Endodermal cell (in vitro differentiated cells): ENCODE data around the gene FAM177B. TPM values are rescaled to one million over a fixed set of nuclear protein-coding genes. Genes with fewer than 3 reads are reported as not detected.

Source experiments
- DNase-seq: peaks from one replicate; pipeline ENCODE4 v3.0.0-alpha.2; 2017
- H3K27ac ChIP-seq: 2 replicates; pipeline ENCODE4 v1.5.1; 2013; ENCODE audit warnings: mild to moderate bottlenecking, low read depth, low read length, moderate library complexity
- H3K27me3 ChIP-seq: 2 replicates; pipeline ENCODE4 v1.6.1; 2013; ENCODE audit warnings: mild to moderate bottlenecking, low read length, moderate library complexity; ENCODE audit not compliant: insufficient read depth, control insufficient read depth, poor library complexity, severe bottlenecking
- H3K36me3 ChIP-seq: 2 replicates; pipeline ENCODE4 v1.7.0; 2013; ENCODE audit warnings: mild to moderate bottlenecking, low read length, moderate library complexity; ENCODE audit not compliant: control insufficient read depth, insufficient read depth
- H3K4me1 ChIP-seq: one replicate; pipeline ENCODE4 v1.7.0; 2013; ENCODE audit warnings: low read length; ENCODE audit not compliant: control insufficient read depth, insufficient read depth
- H3K4me3 ChIP-seq: 2 replicates; pipeline ENCODE4 v1.5.1; 2013; ENCODE audit warnings: mild to moderate bottlenecking, low read length, moderate library complexity
- H3K9ac ChIP-seq: 2 replicates; pipeline ENCODE4 v1.6.1; 2013; ENCODE audit warnings: mild to moderate bottlenecking, low read length, moderate library complexity; ENCODE audit not compliant: poor library complexity, severe bottlenecking; ENCODE audit errors: extremely low read depth
- H3K9me3 ChIP-seq: 2 replicates; pipeline ENCODE4 v1.6.1; 2013; ENCODE audit warnings: mild to moderate bottlenecking, low read length, moderate library complexity; ENCODE audit not compliant: control insufficient read depth
- H3K27ac Mint-ChIP-seq: 2 replicates; pipeline ENCODE4 v1.8.0; 2020; ENCODE audit warnings: mixed read lengths
- H3K27me3 Mint-ChIP-seq: 2 replicates; pipeline ENCODE4 v1.8.0; 2021; ENCODE audit warnings: mild to moderate bottlenecking, mixed read lengths; ENCODE audit not compliant: insufficient read depth
- H3K36me3 Mint-ChIP-seq: 2 replicates; pipeline ENCODE4 v1.8.0; 2020; ENCODE audit warnings: low read depth, mixed read lengths
- H3K4me1 Mint-ChIP-seq: 2 replicates; pipeline ENCODE4 v1.8.0; 2020; ENCODE audit warnings: mixed read lengths
- H3K4me3 Mint-ChIP-seq: 2 replicates; pipeline ENCODE4 v1.8.0; 2020; ENCODE audit warnings: mild to moderate bottlenecking, moderate library complexity, mixed read lengths
- H3K9me3 Mint-ChIP-seq: 2 replicates; pipeline ENCODE4 v1.8.0; 2020; ENCODE audit warnings: mild to moderate bottlenecking, mixed read lengths
- CTCF ChIP-seq: fragments of 200-600 bp; sonication (generic); conservative IDR thresholded peaks from 2 replicates; pipeline ENCODE4 v1.5.0; 2021; ENCODE audit warnings: antibody characterized with exemption, mild to moderate bottlenecking
- WGBS, 2 experiments: methylation state at CpG; one replicate each; pipeline versions ENCODE4 v1.1.5 to v1.1.7; 2013; ENCODE audit warnings: missing lambda C conversion rate in 2 of 2, mixed read lengths in 1 of 2; ENCODE audit not compliant: insufficient coverage in 1 of 2, insufficient read length in 1 of 2; 5-methylcytosine and 5-hydroxymethylcytosine counted together
- total RNA-seq, 2 donors: library from RNA; stranded (reverse); fragmentation: NEBNext Ultra II Directional in 1 of 2; extraction: Animal tissue kit (Norgen Biotek cat#: 25700) in 1 of 2; gene quantifications; 2 replicates in 1 of 2; 3 replicates in 1 of 2; pipeline ENCODE4 v1.2.1, GENCODE V29; 2021

FAM177B gene
- total RNA-seq, 2 donors from 2014 or later, result not detected

- Histone ChIP-seq H3K27ac (no peak overlapping the region), H3K27me3 (no peaks in the 10 kb centered on the region), H3K4me1 (peaks cover 9% of the 10 kb centered on the region), H3K4me3 (no peak overlapping the region), H3K36me3 (no peaks in the 10 kb centered on the region), H3K9ac (no peak overlapping the region), H3K9me3 (no peaks in the 10 kb centered on the region)
- H3K4me1 Mint-ChIP-seq, result peaks cover 16% of the 10 kb centered on the region
- peaks cover 8% of the 10 kb centered on the region for H3K27me3 Mint-ChIP-seq
- no peak for TF ChIP-seq CTCF
- DNase-seq, result no peak
- H3K4me3 Mint-ChIP-seq, result no peak overlapping the region
- H3K9me3 Mint-ChIP-seq, result no peaks in the 10 kb centered on the region
- no peak overlapping the region for H3K27ac Mint-ChIP-seq
- H3K36me3 Mint-ChIP-seq, result no peaks in the 10 kb centered on the region
These were observed 61.1 kb downstream of the FAM177B start for GRCh38 chr1:222798116-222798515.

- H3K27me3 Mint-ChIP-seq, result peaks cover 8% of the 10 kb centered on the region
- DNase-seq, result no peak
- Histone ChIP-seq H3K36me3 (no peaks in the 10 kb centered on the region), H3K4me1 (peaks cover 9% of the 10 kb centered on the region), H3K4me3 (no peak overlapping the region), H3K9ac (no peak overlapping the region), H3K9me3 (no peaks in the 10 kb centered on the region), H3K27me3 (no peaks in the 10 kb centered on the region), H3K27ac (no peak overlapping the region)
- no peaks in the 10 kb centered on the region for H3K36me3 Mint-ChIP-seq
- H3K9me3 Mint-ChIP-seq, result no peaks in the 10 kb centered on the region
- TF ChIP-seq CTCF, result no peak
- no peak overlapping the region for H3K4me3 Mint-ChIP-seq
- WGBS, 2 experiments, result 93 to 100% methylated on average over 3 to 4 of the region's 4 CpGs
- H3K4me1 Mint-ChIP-seq, result peaks cover 16% of the 10 kb centered on the region
- no peak overlapping the region for H3K27ac Mint-ChIP-seq
These were observed 62.0 kb downstream of the FAM177B start for GRCh38 chr1:222798975-222799374.

Other genes with a start within 250 kb of the FAM177B start
- 1 to 10 TPM in 1 of 2 donors, under 1 TPM in 1; 0.49 to 1.6 TPM for gene HHIPL2, start 189.1 kb upstream of the FAM177B start, total RNA-seq
- gene TAF1A, start 147.3 kb upstream of the FAM177B start, total RNA-seq, result 10 to 100 TPM; 16.2 to 24.9 TPM
- 10 to 100 TPM; 69.9 to 76.8 TPM for gene MIA3, start 119.1 kb upstream of the FAM177B start, total RNA-seq
- 100 to 1,000 TPM; 129 to 136 TPM for gene AIDA, start 24.7 kb upstream of the FAM177B start, total RNA-seq
- gene BROX, start 24.6 kb upstream of the FAM177B start, total RNA-seq, result 10 to 100 TPM; 22.8 to 26.3 TPM
- gene DISP1, start 77.8 kb downstream of the FAM177B start, total RNA-seq, result 1 to 10 TPM; 6.1 to 7.5 TPM